ENCODE results near the gene LPIN1. TPM values are rescaled to one million over a fixed set of nuclear protein-coding genes. Genes with fewer than 3 reads are reported as not detected.

The LPIN1 gene
- total RNA-seq, 1 experiment from 2014 or later = 38.5 TPM

DNA sequence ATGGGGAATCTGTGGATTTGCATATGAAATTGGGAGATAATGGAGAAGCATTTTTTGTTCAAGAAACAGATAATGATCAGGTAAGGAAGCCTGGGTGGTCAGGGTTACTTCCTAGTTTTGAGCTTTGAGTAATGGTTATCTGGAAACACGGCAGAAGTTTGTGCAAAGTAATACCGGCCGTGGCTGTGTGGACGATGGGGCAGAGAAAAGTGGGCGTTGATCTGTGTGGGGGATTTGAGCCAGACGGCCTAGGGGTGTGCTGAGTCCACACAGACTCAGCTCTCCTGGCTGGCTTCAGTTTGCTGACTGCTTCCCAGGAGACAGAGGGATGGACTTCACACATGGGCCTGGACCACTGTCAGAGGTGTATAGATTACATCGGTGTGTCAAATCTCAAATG, 21.3 kb downstream of the LPIN1 start:
- TF ChIP-seq, protein P1, sequence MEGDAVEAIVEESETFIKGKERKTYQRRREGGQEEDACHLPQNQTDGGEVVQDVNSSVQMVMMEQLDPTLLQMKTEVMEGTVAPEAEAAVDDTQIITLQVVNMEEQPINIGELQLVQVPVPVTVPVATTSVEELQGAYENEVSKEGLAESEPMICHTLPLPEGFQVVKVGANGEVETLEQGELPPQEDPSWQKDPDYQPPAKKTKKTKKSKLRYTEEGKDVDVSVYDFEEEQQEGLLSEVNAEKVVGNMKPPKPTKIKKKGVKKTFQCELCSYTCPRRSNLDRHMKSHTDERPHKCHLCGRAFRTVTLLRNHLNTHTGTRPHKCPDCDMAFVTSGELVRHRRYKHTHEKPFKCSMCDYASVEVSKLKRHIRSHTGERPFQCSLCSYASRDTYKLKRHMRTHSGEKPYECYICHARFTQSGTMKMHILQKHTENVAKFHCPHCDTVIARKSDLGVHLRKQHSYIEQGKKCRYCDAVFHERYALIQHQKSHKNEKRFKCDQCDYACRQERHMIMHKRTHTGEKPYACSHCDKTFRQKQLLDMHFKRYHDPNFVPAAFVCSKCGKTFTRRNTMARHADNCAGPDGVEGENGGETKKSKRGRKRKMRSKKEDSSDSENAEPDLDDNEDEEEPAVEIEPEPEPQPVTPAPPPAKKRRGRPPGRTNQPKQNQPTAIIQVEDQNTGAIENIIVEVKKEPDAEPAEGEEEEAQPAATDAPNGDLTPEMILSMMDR (conservative IDR thresholded peaks at IDR 0.05; ENCODE audit: low read depth, low read length) = no peak
- no peak for TF ChIP-seq EZH2 (IDR thresholded peaks at IDR 0.05; ENCODE audit: borderline replicate concordance, low read depth, low read length, poor library complexity, severe bottlenecking)
- H3K27me3 ChIP-seq (replicated peaks; ENCODE audit: insufficient read depth, low read depth, low read length, poor library complexity) = no peaks in the 10 kb centered on the region
- BruUV-seq (replicated peaks) = no TSS peak
- no peak overlapping the region for H3K4me3 ChIP-seq (ENCODE audit: low read depth, low read length, poor library complexity, severe bottlenecking)
- ChIA-PET CTCF (interaction anchor here (0.6 kb wide), 1 partner anchor 21 kb away, joined by 4 read pairs; the partner anchor contains the start of gene LPIN1), POLR2A (ENCODE audit: low non-redundant PET) (no interaction called here)
- H3K4me1 ChIP-seq (ENCODE audit: insufficient read depth, low read length, poor library complexity, severe bottlenecking) = no peaks in the 10 kb centered on the region
- peaks cover 44% of the 10 kb centered on the region for H3K36me3 ChIP-seq (ENCODE audit: insufficient read depth, low read length, poor library complexity, severe bottlenecking)
- H3K9me3 ChIP-seq (ENCODE audit: low read depth, low read length, poor library complexity, severe bottlenecking) = no peaks in the 10 kb centered on the region
- intact Hi-C loops (cut with micrococcal nuclease; ENCODE audit: unreplicated experiment) = no loop called here
- no peak overlapping the region for H3K27ac ChIP-seq (ENCODE audit: low read depth, low read length, poor library complexity, severe bottlenecking)
- no peak for DNase-seq (ENCODE audit: low spot score)

DNA sequence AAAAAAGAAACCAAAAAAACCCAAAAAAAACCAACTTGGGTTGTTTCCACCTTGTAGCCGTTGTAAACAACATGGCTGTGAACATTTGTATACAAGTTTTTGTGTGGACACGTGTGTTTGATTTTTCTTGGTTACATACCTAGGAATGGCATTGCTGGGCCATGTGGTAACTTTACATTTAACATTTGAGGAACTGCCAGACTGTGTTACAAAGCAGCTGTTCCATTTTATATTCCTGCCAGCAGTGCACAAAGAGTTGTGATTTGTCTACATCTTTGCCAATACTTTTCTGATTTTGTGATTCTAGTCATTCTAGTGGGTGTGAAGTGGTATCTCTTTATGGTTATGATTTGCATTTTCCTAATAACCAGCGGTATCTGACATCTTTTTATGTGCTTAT, 22.5 kb downstream of the LPIN1 start:
- no peak for DNase-seq (ENCODE audit: low spot score)
- Histone ChIP-seq H3K36me3 (ENCODE audit: insufficient read depth, low read length, poor library complexity, severe bottlenecking) (peaks cover 56% of the 10 kb centered on the region), H3K27ac (ENCODE audit: low read depth, low read length, poor library complexity, severe bottlenecking) (no peak overlapping the region), H3K27me3 (replicated peaks; ENCODE audit: insufficient read depth, low read depth, low read length, poor library complexity) (no peaks in the 10 kb centered on the region), H3K4me3 (ENCODE audit: low read depth, low read length, poor library complexity, severe bottlenecking) (no peak overlapping the region), H3K9me3 (ENCODE audit: low read depth, low read length, poor library complexity, severe bottlenecking) (no peaks in the 10 kb centered on the region), H3K4me1 (ENCODE audit: insufficient read depth, low read length, poor library complexity, severe bottlenecking) (peaks cover 3% of the 10 kb centered on the region)
- intact Hi-C loops (cut with micrococcal nuclease; ENCODE audit: unreplicated experiment) = no loop called here
- POLR2A ChIA-PET (ENCODE audit: low non-redundant PET) = no interaction called here
- CTCF ChIA-PET = no interaction called here
- BruUV-seq (replicated peaks) = no TSS peak
- TF ChIP-seq, protein P1 (conservative IDR thresholded peaks at IDR 0.05; ENCODE audit: low read depth, low read length) = no peak
- no peak for TF ChIP-seq EZH2 (IDR thresholded peaks at IDR 0.05; ENCODE audit: borderline replicate concordance, low read depth, low read length, poor library complexity, severe bottlenecking)

DNA sequence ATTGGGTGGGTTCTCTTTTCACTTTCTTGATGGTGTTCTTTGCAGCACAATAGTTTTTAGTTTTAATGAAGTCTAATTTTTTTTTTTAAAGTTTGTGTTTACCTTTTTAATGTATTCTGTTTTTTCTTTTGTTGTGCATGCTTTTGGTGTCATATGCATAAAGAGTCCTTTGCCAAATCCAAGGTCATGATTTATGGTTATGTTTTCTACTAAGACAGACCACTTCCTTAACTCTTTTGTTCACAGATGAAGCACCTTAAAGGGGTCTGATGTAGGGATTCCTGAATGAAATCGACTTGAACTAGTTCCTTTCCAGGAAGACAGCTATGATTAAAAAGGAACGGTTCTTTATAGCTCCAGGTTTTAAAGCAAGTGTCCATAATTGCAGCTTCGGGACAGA, 23.1 kb downstream of the LPIN1 start:
- POLR2A ChIA-PET (ENCODE audit: low non-redundant PET) = no interaction called here
- Histone ChIP-seq H3K36me3 (ENCODE audit: insufficient read depth, low read length, poor library complexity, severe bottlenecking) (peaks cover 61% of the 10 kb centered on the region), H3K27ac (ENCODE audit: low read depth, low read length, poor library complexity, severe bottlenecking) (no peak overlapping the region), H3K4me3 (ENCODE audit: low read depth, low read length, poor library complexity, severe bottlenecking) (no peak overlapping the region), H3K4me1 (ENCODE audit: insufficient read depth, low read length, poor library complexity, severe bottlenecking) (peaks cover 9% of the 10 kb centered on the region), H3K27me3 (replicated peaks; ENCODE audit: insufficient read depth, low read depth, low read length, poor library complexity) (no peaks in the 10 kb centered on the region), H3K9me3 (ENCODE audit: low read depth, low read length, poor library complexity, severe bottlenecking) (no peaks in the 10 kb centered on the region)
- CTCF ChIA-PET = no interaction called here
- BruUV-seq (replicated peaks) = no TSS peak
- TF ChIP-seq EZH2 (IDR thresholded peaks at IDR 0.05; ENCODE audit: borderline replicate concordance, low read depth, low read length, poor library complexity, severe bottlenecking) = no peak
- TF ChIP-seq, protein P1 (conservative IDR thresholded peaks at IDR 0.05; ENCODE audit: low read depth, low read length) = no peak
- intact Hi-C loops (cut with micrococcal nuclease; ENCODE audit: unreplicated experiment) = no loop called here
- no peak for DNase-seq (ENCODE audit: low spot score)
